CD14-positive monocyte (primary cell): ENCODE data around the gene HAND1. TPM values are rescaled to one million over a fixed set of nuclear protein-coding genes. Genes with fewer than 3 reads are reported as not detected.

Source experiments
- DNase-seq, 3 donors: peaks; one replicate each; pipeline ENCODE4 v3.0.0-alpha.2; 2011 to 2022
- H2AFZ ChIP-seq: 2 replicates; pipeline ENCODE4 v1.6.0; 2012; ENCODE audit warnings: mild to moderate bottlenecking, low read depth, low read length, inconsistent platforms; ENCODE audit not compliant: insufficient read depth, poor library complexity, severe bottlenecking
- H3K27ac ChIP-seq, 2 donors: 1 replicate in 1 of 2; 2 replicates in 1 of 2; pipeline ENCODE4 v1.5.1; 2012 to 2013; ENCODE audit warnings: low read length in 2 of 2, control low read depth in 1 of 2, inconsistent platforms in 1 of 2, low read depth in 1 of 2, mild to moderate bottlenecking in 1 of 2
- H3K27me3 ChIP-seq, 2 donors: one replicate each; pipeline versions ENCODE4 v1.6.0 to v1.6.1; 2011 to 2013; ENCODE audit warnings: low read length in 2 of 2; ENCODE audit not compliant: control insufficient read depth in 2 of 2, insufficient read depth in 2 of 2
- H3K36me3 ChIP-seq, 2 donors: replicated peaks in 1 of 2; 1 replicate in 1 of 2; 2 replicates in 1 of 2; pipeline versions ENCODE4 v1.5.1 to v1.6.1; 2012 to 2013; ENCODE audit warnings: low read length in 2 of 2, control low read depth in 1 of 2, inconsistent platforms in 1 of 2, mild to moderate bottlenecking in 1 of 2; ENCODE audit not compliant: insufficient read depth in 2 of 2, control insufficient read depth in 1 of 2
- H3K4me1 ChIP-seq, 2 donors: 1 replicate in 1 of 2; 2 replicates in 1 of 2; pipeline versions ENCODE4 v1.5.1 to v1.6.1; 2012 to 2013; ENCODE audit warnings: low read length in 2 of 2, control low read depth in 1 of 2, inconsistent platforms in 1 of 2, mild to moderate bottlenecking in 1 of 2, moderate library complexity in 1 of 2; ENCODE audit not compliant: insufficient read depth in 2 of 2, control insufficient read depth in 1 of 2
- H3K4me2 ChIP-seq: replicated peaks from 2 replicates; pipeline ENCODE3; 2012; ENCODE audit warnings: low read length, moderate library complexity, mild to moderate bottlenecking; ENCODE audit not compliant: poor library complexity, severe bottlenecking; ENCODE audit errors: extremely low read depth
- H3K4me3 ChIP-seq, 3 experiments: fragments of 200-600 bp in 1 of 3; sonication (generic) in 1 of 3; replicated peaks in 1 of 3; 1 replicate in 2 of 3; 2 replicates in 1 of 3; pipeline ENCODE4 v1.5.1; 2011 to 2013; ENCODE audit warnings: low read length in 3 of 3, mild to moderate bottlenecking in 3 of 3, control low read depth in 2 of 3, low read depth in 2 of 3, inconsistent platforms in 1 of 3, moderate library complexity in 1 of 3
- H3K79me2 ChIP-seq: 2 replicates; pipeline ENCODE4 v1.6.0; 2012; ENCODE audit warnings: mild to moderate bottlenecking, control low read depth, inconsistent platforms, low read length, moderate library complexity; ENCODE audit not compliant: insufficient read depth
- H3K9ac ChIP-seq: 2 replicates; pipeline ENCODE4 v1.6.0; 2017; ENCODE audit warnings: low read length, mild to moderate bottlenecking; ENCODE audit not compliant: insufficient read depth, poor library complexity, severe bottlenecking
- H3K9me3 ChIP-seq, 2 donors: replicated peaks in 1 of 2; 1 replicate in 1 of 2; 2 replicates in 1 of 2; pipeline versions ENCODE4 v1.5.1 to v1.6.1; 2012 to 2013; ENCODE audit warnings: low read length in 2 of 2, control low read depth in 1 of 2; ENCODE audit not compliant: control insufficient read depth in 1 of 2, insufficient read depth in 1 of 2
- H4K20me1 ChIP-seq: 2 replicates; pipeline ENCODE4 v1.6.0; 2012; ENCODE audit warnings: mild to moderate bottlenecking, low read length, control low read depth, moderate library complexity; ENCODE audit not compliant: insufficient read depth
- H3K27ac Mint-ChIP-seq, 7 donors: one replicate each; pipeline ENCODE4 v1.8.0; 2020; ENCODE audit warnings: mild to moderate bottlenecking in 7 of 7, mixed read lengths in 7 of 7, moderate library complexity in 6 of 7, inconsistent platforms in 2 of 7
- H3K27me3 Mint-ChIP-seq, 3 donors: one replicate each; pipeline ENCODE4 v1.8.0; 2021 to 2022; ENCODE audit warnings: low read depth in 3 of 3, mild to moderate bottlenecking in 3 of 3, mixed read lengths in 3 of 3, moderate library complexity in 3 of 3, inconsistent platforms in 1 of 3
- H3K36me3 Mint-ChIP-seq, 2 donors: one replicate each; pipeline ENCODE4 v1.8.0; 2020; ENCODE audit warnings: mixed read lengths in 2 of 2, inconsistent platforms in 1 of 2, mild to moderate bottlenecking in 1 of 2
- H3K4me1 Mint-ChIP-seq: one replicate; pipeline ENCODE4 v1.8.0; 2020; ENCODE audit warnings: mild to moderate bottlenecking, mixed read lengths
- H3K4me3 Mint-ChIP-seq, 2 donors: one replicate each; pipeline ENCODE4 v1.8.0; 2020; ENCODE audit warnings: mild to moderate bottlenecking in 2 of 2, mixed read lengths in 2 of 2, moderate library complexity in 1 of 2
- H3K9me3 Mint-ChIP-seq, 7 donors: one replicate each; pipeline ENCODE4 v1.8.0; 2020 to 2022; ENCODE audit warnings: mixed read lengths in 7 of 7, mild to moderate bottlenecking in 6 of 7, moderate library complexity in 6 of 7, inconsistent platforms in 2 of 7
- WGBS: methylation state at CpG from one replicate; pipeline ENCODE4 v1.1.5; 2013; ENCODE audit warnings: missing lambda C conversion rate; ENCODE audit not compliant: insufficient coverage; 5-methylcytosine and 5-hydroxymethylcytosine counted together
- intact Hi-C, 2 donors: fragments of 100-400 bp; cut with micrococcal nuclease; formaldehyde crosslinking; loops; one replicate each; pipeline versions ENCODE4 v1.15.0 to v1.15.1; 2023
- polyA plus RNA-seq, 3 donors: library from polyadenylated mRNA; depleted of rRNA in 1 of 3; unstranded in 2 of 3; stranded (reverse) in 1 of 3; fragments of 300-500 nt in 2 of 3; fragments of >200 nt in 1 of 3; fragmentation: Illumina TruSeq in 2 of 3; gene quantifications; 1 replicate in 2 of 3; 2 replicates in 1 of 3; pipeline ENCODE4 v1.2.3, GENCODE V29; 2012 to 2021
- TF ChIP-seq, protein P1 (sequence below): fragments of 200-600 bp; IDR thresholded peaks from one replicate; pipeline ENCODE4 v1.8.0; 2022; ENCODE audit warnings: antibody characterized with exemption, mild to moderate bottlenecking

The HAND1 gene
- polyA plus RNA-seq, 3 donors, result not detected

DNA sequence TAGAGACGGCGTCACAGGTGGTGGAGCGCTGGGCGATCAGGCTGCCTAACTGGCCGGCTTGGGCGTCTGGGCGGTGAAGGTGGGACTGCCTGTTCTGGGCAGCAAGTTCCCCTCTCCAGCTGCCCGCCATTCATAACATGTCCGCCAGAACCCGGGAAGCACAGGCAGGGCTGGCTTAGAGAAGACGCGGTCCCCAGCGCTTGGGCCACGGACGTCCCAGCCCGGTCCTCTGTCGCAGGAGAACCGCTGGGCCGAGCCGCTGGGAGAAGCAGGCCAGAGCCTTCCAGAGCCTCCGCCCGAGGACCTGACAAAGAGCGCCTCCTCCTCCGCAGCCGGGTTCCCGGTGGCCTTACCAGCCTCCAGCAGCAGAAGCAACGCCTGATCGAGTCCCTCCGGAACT is 15.2 kb upstream of the HAND1 start:
- no peaks in the 10 kb centered on the region for H3K9me3 ChIP-seq
- peak overlapping the region; percentile 35 for H2AFZ ChIP-seq
- H3K36me3 ChIP-seq, result no peaks in the 10 kb centered on the region
- no peaks in the 10 kb centered on the region for H3K79me2 ChIP-seq
- no peak overlapping the region for H3K4me2 ChIP-seq
- no peaks in the 10 kb centered on the region for H3K9me3 Mint-ChIP-seq
- H3K27me3 ChIP-seq, result peaks cover 46 to 79% of the 10 kb centered on the region in 2 donors
- H3K27ac ChIP-seq, result no peak overlapping the region
- TF ChIP-seq, protein P1, sequence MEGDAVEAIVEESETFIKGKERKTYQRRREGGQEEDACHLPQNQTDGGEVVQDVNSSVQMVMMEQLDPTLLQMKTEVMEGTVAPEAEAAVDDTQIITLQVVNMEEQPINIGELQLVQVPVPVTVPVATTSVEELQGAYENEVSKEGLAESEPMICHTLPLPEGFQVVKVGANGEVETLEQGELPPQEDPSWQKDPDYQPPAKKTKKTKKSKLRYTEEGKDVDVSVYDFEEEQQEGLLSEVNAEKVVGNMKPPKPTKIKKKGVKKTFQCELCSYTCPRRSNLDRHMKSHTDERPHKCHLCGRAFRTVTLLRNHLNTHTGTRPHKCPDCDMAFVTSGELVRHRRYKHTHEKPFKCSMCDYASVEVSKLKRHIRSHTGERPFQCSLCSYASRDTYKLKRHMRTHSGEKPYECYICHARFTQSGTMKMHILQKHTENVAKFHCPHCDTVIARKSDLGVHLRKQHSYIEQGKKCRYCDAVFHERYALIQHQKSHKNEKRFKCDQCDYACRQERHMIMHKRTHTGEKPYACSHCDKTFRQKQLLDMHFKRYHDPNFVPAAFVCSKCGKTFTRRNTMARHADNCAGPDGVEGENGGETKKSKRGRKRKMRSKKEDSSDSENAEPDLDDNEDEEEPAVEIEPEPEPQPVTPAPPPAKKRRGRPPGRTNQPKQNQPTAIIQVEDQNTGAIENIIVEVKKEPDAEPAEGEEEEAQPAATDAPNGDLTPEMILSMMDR, result no peak
- no peak overlapping the region for H3K9ac ChIP-seq
- no peak overlapping the region for H3K27ac Mint-ChIP-seq
- intact Hi-C loops, result loop anchor here in 1 of 2 donors (10.0 kb wide), 1 partner anchor 112 kb away; no protein-coding TSS in a partner anchor
- H3K4me1 Mint-ChIP-seq, result no peaks in the 10 kb centered on the region
- 31% methylated on average over 21 of the region's 29 CpGs for WGBS
- DNase-seq, result no peak
- H3K4me3 ChIP-seq, result no peak overlapping the region
- H3K4me3 Mint-ChIP-seq, result peak overlapping the region in 1 of 2 donors; percentile 58
- no peaks in the 10 kb centered on the region for H4K20me1 ChIP-seq
- peaks cover 40 to 79% (median 57%) of the 10 kb centered on the region in 3 donors for H3K27me3 Mint-ChIP-seq
- no peaks in the 10 kb centered on the region for H3K36me3 Mint-ChIP-seq
- no peaks in the 10 kb centered on the region for H3K4me1 ChIP-seq

DNA sequence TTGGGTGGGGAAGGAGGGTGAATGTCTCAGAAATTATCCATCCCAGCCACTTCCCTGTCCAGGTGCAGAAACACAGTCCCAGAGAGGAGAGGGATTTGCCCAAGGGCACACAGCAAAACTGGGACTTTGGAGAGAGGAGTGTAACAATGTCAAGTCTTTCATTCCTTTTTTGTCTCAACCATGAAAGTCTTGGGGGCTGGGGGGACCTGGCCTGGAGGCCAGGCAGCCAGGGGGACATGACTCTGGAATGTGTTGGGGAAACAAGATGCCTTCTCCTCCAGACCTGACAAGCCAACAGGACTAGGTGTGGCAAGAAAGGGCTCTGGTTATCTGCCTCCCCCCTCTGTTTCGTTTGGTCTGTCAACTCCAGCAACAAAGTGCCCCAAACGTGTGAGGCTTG is 13.9 kb upstream of the HAND1 start:
- Histone ChIP-seq H3K27ac (no peak overlapping the region), H3K4me1 (no peaks in the 10 kb centered on the region), H3K27me3 (peaks cover 56 to 88% of the 10 kb centered on the region in 2 donors), H3K9ac (no peak overlapping the region), H4K20me1 (no peaks in the 10 kb centered on the region), H3K79me2 (no peaks in the 10 kb centered on the region), H3K9me3 (peaks cover 0 to 3% of the 10 kb centered on the region in 2 donors), H2AFZ (no peak overlapping the region), H3K4me2 (no peak overlapping the region), H3K4me3 (no peak overlapping the region), H3K36me3 (no peaks in the 10 kb centered on the region)
- H3K27ac Mint-ChIP-seq, result peak overlapping the region in 1 of 7 donors; percentile 31
- H3K4me3 Mint-ChIP-seq, result peak overlapping the region in 1 of 2 donors; percentile 44
- TF ChIP-seq, protein P1, result no peak
- H3K9me3 Mint-ChIP-seq, result no peaks in the 10 kb centered on the region
- no peaks in the 10 kb centered on the region for H3K36me3 Mint-ChIP-seq
- DNase-seq, result no peak
- WGBS, result 80% methylated on average over 1 of the region's 2 CpGs
- intact Hi-C loops, result loop anchor here in 1 of 2 donors (10.0 kb wide), 1 partner anchor 113 kb away; no protein-coding TSS in a partner anchor
- H3K27me3 Mint-ChIP-seq, result peaks cover 49 to 84% (median 65%) of the 10 kb centered on the region in 3 donors
- H3K4me1 Mint-ChIP-seq, result no peaks in the 10 kb centered on the region
